Esophagus squamous epithelium (tissue), 4 donors: ENCODE results near the gene BACE1-AS.

ENCODE experiments used
- CTCF ChIP-seq, 6 experiments: fragments of 450-650 bp in 4 of 6; fragments of 200-600 bp in 2 of 6; sonication (generic) in 2 of 6; IDR thresholded peaks; one replicate each; pipeline ENCODE4 v1.5.1; 2016 to 2019; ENCODE audit warnings: antibody characterized with exemption in 6 of 6, mild to moderate bottlenecking in 4 of 6, moderate library complexity in 4 of 6
- POLR2A ChIP-seq, 4 donors: fragments of 450-650 bp; IDR thresholded peaks; one replicate each; pipeline ENCODE4 v1.6.1; 2017; ENCODE audit warnings: antibody characterized with exemption in 4 of 4, mild to moderate bottlenecking in 4 of 4, moderate library complexity in 3 of 4

- TF ChIP-seq CTCF (IDR thresholded peaks at IDR 0.05) (no peak), POLR2A (IDR thresholded peaks at IDR 0.05) (no peak)
Measured at GRCh38 chr11:117332843-117333242, 41.7 kb downstream of the BACE1-AS start.
